MM.1S (cell line): ENCODE measurements around the gene ELOVL6.

ENCODE experiments used
- DNase-seq: peaks from one replicate; pipeline ENCODE4 v3.0.0-alpha.2; 2015
- H2AFZ ChIP-seq: fragments of 300-600 bp; sonication (generic); 2 replicates; pipeline ENCODE4 v1.6.0; 2016; ENCODE audit warnings: antibody characterized with exemption, low read length
- H3F3A ChIP-seq: fragments of 300-600 bp; sonication (generic); 2 replicates; pipeline ENCODE4 v1.6.1; 2016; ENCODE audit warnings: mild to moderate bottlenecking, antibody characterized with exemption, low read length, moderate library complexity, mixed read lengths; ENCODE audit not compliant: insufficient read depth
- H3K27ac ChIP-seq: fragments of 300-600 bp; sonication (generic); 2 replicates; pipeline ENCODE4 v1.5.1; 2016; ENCODE audit warnings: mild to moderate bottlenecking, low read length
- H3K27me3 ChIP-seq: fragments of 300-600 bp; sonication (generic); replicated peaks from 2 replicates; pipeline ENCODE4 v1.6.0; 2016; ENCODE audit warnings: low read length; ENCODE audit not compliant: insufficient read depth
- H3K36me3 ChIP-seq: fragments of 300-600 bp; sonication (generic); replicated peaks from 2 replicates; pipeline ENCODE4 v1.6.1; 2016; ENCODE audit warnings: mild to moderate bottlenecking, low read length, mixed read lengths; ENCODE audit not compliant: insufficient read depth
- H3K4me1 ChIP-seq: fragments of 300-600 bp; sonication (generic); 2 replicates; pipeline ENCODE4 v1.6.1; 2016; ENCODE audit warnings: low read length, mixed read lengths
- H3K4me2 ChIP-seq: fragments of 300-600 bp; sonication (generic); 2 replicates; pipeline ENCODE4 v1.6.0; 2016; ENCODE audit warnings: low read depth, low read length
- H3K4me3 ChIP-seq: fragments of 300-600 bp; sonication (generic); 2 replicates; pipeline ENCODE4 v1.5.1; 2016; ENCODE audit warnings: low read length, mixed read lengths
- H3K79me2 ChIP-seq: fragments of 300-600 bp; sonication (generic); 2 replicates; pipeline ENCODE4 v1.6.1; 2016; ENCODE audit warnings: mixed run types, low read length, mixed read lengths
- H3K9ac ChIP-seq: fragments of 300-600 bp; sonication (generic); 2 replicates; pipeline ENCODE4 v1.6.1; 2016; ENCODE audit warnings: low read length, mixed read lengths
- H3K9me2 ChIP-seq: fragments of 300-600 bp; sonication (generic); replicated peaks from 2 replicates; pipeline ENCODE4 v1.6.1; 2016; ENCODE audit warnings: mild to moderate bottlenecking, low read length, mixed read lengths; ENCODE audit not compliant: insufficient read depth
- H3K9me3 ChIP-seq: fragments of 300-600 bp; sonication (generic); replicated peaks from 2 replicates; pipeline ENCODE4 v1.6.1; 2016; ENCODE audit warnings: mild to moderate bottlenecking, low read length, mixed read lengths; ENCODE audit not compliant: insufficient read depth
- H4K20me1 ChIP-seq: fragments of 300-600 bp; sonication (generic); 2 replicates; pipeline ENCODE4 v1.6.1; 2016; ENCODE audit warnings: mild to moderate bottlenecking, low read length, moderate library complexity, mixed read lengths; ENCODE audit not compliant: insufficient read depth
- CTCF ChIP-seq: fragments of 300-600 bp; sonication (generic); IDR thresholded peaks from 2 replicates; pipeline ENCODE4 v1.5.1; 2016; ENCODE audit warnings: antibody characterized with exemption, low read length, mixed read lengths
- EZH2 ChIP-seq: fragments of 300-600 bp; sonication (generic); optimal IDR thresholded peaks from 2 replicates; pipeline ENCODE3; 2017; ENCODE audit warnings: low read depth, mild to moderate bottlenecking, antibody characterized with exemption, low read length, mixed read lengths
- EZH2phosphoT487 ChIP-seq: fragments of 300-600 bp; sonication (generic); IDR thresholded peaks from 2 replicates; pipeline ENCODE4 v1.6.1; 2018; ENCODE audit warnings: antibody characterized with exemption, low read length

Gene ELOVL6

GRCh38 chr4:110108422-110108821 is 90.0 kb downstream of the ELOVL6 start:
- Histone ChIP-seq H2AFZ (no peak overlapping the region), H3K4me2 (no peak overlapping the region), H3F3A (no peaks in the 10 kb centered on the region), H3K4me1 (no peaks in the 10 kb centered on the region), H3K9ac (no peak overlapping the region), H3K36me3 (no peaks in the 10 kb centered on the region), H3K27me3 (no peaks in the 10 kb centered on the region), H3K4me3 (no peak overlapping the region), H3K9me2 (no peaks in the 10 kb centered on the region; the same call in 1 of the 2 replicates), H3K9me3 (no peaks in the 10 kb centered on the region), H3K79me2 (no peaks in the 10 kb centered on the region), H3K27ac (no peak overlapping the region), H4K20me1 (no peaks in the 10 kb centered on the region)
- no peak for DNase-seq
- TF ChIP-seq EZH2 (no peak), CTCF (no peak), EZH2phosphoT487 (no peak)

- H3K27me3 ChIP-seq, result no peaks in the 10 kb centered on the region
- no peak overlapping the region for H2AFZ ChIP-seq
- no peaks in the 10 kb centered on the region for H3K9me3 ChIP-seq
- H3K36me3 ChIP-seq, result no peaks in the 10 kb centered on the region
- TF ChIP-seq CTCF (no peak), EZH2 (no peak), EZH2phosphoT487 (no peak)
- no peaks in the 10 kb centered on the region for H3K79me2 ChIP-seq
- no peak overlapping the region for H3K9ac ChIP-seq
- no peaks in the 10 kb centered on the region for H3F3A ChIP-seq
- H3K4me3 ChIP-seq, result no peak overlapping the region
- no peaks in the 10 kb centered on the region for H4K20me1 ChIP-seq
- H3K4me2 ChIP-seq, result no peak overlapping the region
- DNase-seq, result no peak
- H3K27ac ChIP-seq, result no peak overlapping the region
- H3K9me2 ChIP-seq, result no peaks in the 10 kb centered on the region; the same call in 1 of the 2 replicates
- H3K4me1 ChIP-seq, result no peaks in the 10 kb centered on the region
Measured at GRCh38 chr4:110107866-110108265, 90.5 kb downstream of the ELOVL6 start.

GRCh38 chr4:110106931-110107296 is 91.5 kb downstream of the ELOVL6 start:
- Histone ChIP-seq H4K20me1 (no peaks in the 10 kb centered on the region), H3K4me3 (no peak overlapping the region), H3K36me3 (no peaks in the 10 kb centered on the region), H3K9me3 (no peaks in the 10 kb centered on the region), H3K9me2 (no peaks in the 10 kb centered on the region; the same call in 1 of the 2 replicates), H3F3A (no peaks in the 10 kb centered on the region), H3K9ac (no peak overlapping the region), H2AFZ (no peak overlapping the region), H3K27me3 (no peaks in the 10 kb centered on the region), H3K4me2 (no peak overlapping the region), H3K27ac (no peak overlapping the region), H3K79me2 (no peaks in the 10 kb centered on the region), H3K4me1 (no peaks in the 10 kb centered on the region)
- TF ChIP-seq EZH2phosphoT487 (no peak), CTCF (no peak), EZH2 (no peak)
- no peak for DNase-seq
